ENCODE measurements around the gene ADGRV1.

ADGRV1 gene

DNA sequence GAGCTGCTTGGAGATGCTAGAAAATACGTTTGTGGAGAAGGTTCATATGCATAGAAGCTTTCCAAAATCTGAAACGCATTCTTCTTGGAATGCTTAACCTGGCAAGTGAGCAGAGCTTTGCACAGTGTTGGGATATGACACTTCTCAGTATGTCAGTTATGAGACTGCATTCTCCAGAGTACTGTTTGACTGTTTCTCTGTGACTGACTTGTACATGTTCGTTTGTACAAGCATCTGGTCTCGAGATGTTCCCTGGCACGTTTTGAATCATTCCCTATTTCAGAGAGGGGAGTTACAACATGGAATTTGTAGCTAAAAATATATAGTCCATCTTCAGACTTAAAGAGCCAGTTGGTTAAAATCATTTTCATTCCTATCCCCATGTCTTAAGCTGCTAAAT, 552.1 kb downstream of the ADGRV1 start:
- DNase-seq (ENCODE audit: low spot score) = no peak
- no peak for TF ChIP-seq CTCF (IDR thresholded peaks at IDR 0.05)

GRCh38 chr5:91111473-91112238, 553.1 kb downstream of the ADGRV1 start:
- no peak for DNase-seq (ENCODE audit: low spot score)
- Histone ChIP-seq H3K4me3 (no peak overlapping the region), H3K27ac (peak overlapping the region in 1 of 2 donors; percentile 18)
- TF ChIP-seq CTCF (IDR thresholded peaks at IDR 0.05) = no peak

More for the DNA sequence above, 552.1 kb downstream of the ADGRV1 start:
- peak overlapping the region; percentile 11 to 18 for H3K27ac ChIP-seq
- H3K4me3 ChIP-seq = no peak overlapping the region

DNA sequence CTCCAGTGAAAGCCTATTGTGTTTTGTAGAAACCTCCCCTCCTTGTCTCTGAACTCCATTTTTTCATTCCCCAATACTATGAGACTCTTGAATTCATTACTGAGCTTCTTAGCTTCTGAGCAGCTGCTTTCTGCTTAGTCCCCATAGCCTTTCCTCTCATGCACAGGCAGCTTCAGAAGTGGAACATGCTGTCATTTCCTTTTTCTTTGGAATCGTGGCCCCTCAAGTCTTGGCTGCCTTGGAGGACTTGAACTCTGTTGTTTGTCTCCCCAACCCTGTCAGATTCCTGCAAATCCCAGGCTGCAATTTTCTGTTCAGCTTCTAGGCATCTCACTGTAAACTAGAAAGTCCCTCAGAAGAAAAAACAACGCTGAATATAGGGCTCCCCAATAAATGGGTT, 556.1 kb downstream of the ADGRV1 start:
- no peak for DNase-seq (ENCODE audit: low spot score)
- peak overlapping the region in 1 of 2 donors; percentile 51 for H3K27ac ChIP-seq
- no peak overlapping the region for H3K4me3 ChIP-seq
- no peak for TF ChIP-seq CTCF (IDR thresholded peaks at IDR 0.05)

GRCh38 chr5:91118354-91118753, 559.8 kb downstream of the ADGRV1 start:
- no peak for DNase-seq (ENCODE audit: low spot score)
- Histone ChIP-seq H3K27ac (no peak overlapping the region), H3K4me3 (no peak overlapping the region)
- TF ChIP-seq CTCF (IDR thresholded peaks at IDR 0.05) = no peak

GRCh38 chr5:91118796-91119195, 560.2 kb downstream of the ADGRV1 start:
- Histone ChIP-seq H3K4me3 (no peak overlapping the region), H3K27ac (no peak overlapping the region)
- no peak for TF ChIP-seq CTCF (IDR thresholded peaks at IDR 0.05)
- no peak for DNase-seq (ENCODE audit: low spot score)

- H3K4me3 ChIP-seq = no peak overlapping the region
- H3K27ac ChIP-seq = no peak overlapping the region
- TF ChIP-seq CTCF (IDR thresholded peaks at IDR 0.05) = no peak
- DNase-seq (ENCODE audit: low spot score) = no peak
These were observed 560.6 kb downstream of the ADGRV1 start for GRCh38 chr5:91119217-91119616.
